Subcutaneous abdominal adipose tissue (tissue), 5 donors: Measurements from ENCODE around the gene MAPKAP1.
"Not testable (repeated sequence)": the region's sequence is repeated elsewhere in the genome, so short reads cannot be mapped to it uniquely, and the experiment has no call there.

ENCODE experiments used
- H3K27ac ChIP-seq: one replicate; pipeline ENCODE4 v1.7.0; 2013; ENCODE audit warnings: low read depth, mild to moderate bottlenecking, inconsistent platforms, low read length, moderate library complexity
- H3K27me3 ChIP-seq, 5 donors: one replicate each; pipeline ENCODE4 v1.7.0; 2013; ENCODE audit warnings: low read length in 5 of 5, inconsistent platforms in 1 of 5; ENCODE audit not compliant: control insufficient read depth in 5 of 5, insufficient read depth in 4 of 5
- H3K36me3 ChIP-seq, 5 donors: one replicate each; pipeline ENCODE4 v1.7.0; 2013; ENCODE audit warnings: low read length in 5 of 5; ENCODE audit not compliant: control insufficient read depth in 5 of 5, insufficient read depth in 5 of 5
- H3K4me1 ChIP-seq, 5 donors: one replicate each; pipeline ENCODE4 v1.7.0; 2013; ENCODE audit warnings: low read length in 5 of 5, mild to moderate bottlenecking in 3 of 5, moderate library complexity in 1 of 5; ENCODE audit not compliant: control insufficient read depth in 5 of 5, insufficient read depth in 5 of 5
- H3K4me3 ChIP-seq, 5 donors: one replicate each; pipeline ENCODE4 v1.7.0; 2013; ENCODE audit warnings: low read length in 5 of 5, low read depth in 1 of 5
- H3K9ac ChIP-seq, 5 donors: one replicate each; pipeline ENCODE4 v1.7.0; 2013; ENCODE audit warnings: low read length in 5 of 5, mild to moderate bottlenecking in 4 of 5, moderate library complexity in 3 of 5
- H3K9me3 ChIP-seq, 5 donors: one replicate each; pipeline ENCODE4 v1.7.0; 2013; ENCODE audit warnings: low read length in 5 of 5; ENCODE audit not compliant: control insufficient read depth in 5 of 5
- donor health status: healthy.
- donor health status: healthy.
- donor health status: healthy.
- donor health status: healthy.
- donor health status: healthy.

Gene MAPKAP1

DNA sequence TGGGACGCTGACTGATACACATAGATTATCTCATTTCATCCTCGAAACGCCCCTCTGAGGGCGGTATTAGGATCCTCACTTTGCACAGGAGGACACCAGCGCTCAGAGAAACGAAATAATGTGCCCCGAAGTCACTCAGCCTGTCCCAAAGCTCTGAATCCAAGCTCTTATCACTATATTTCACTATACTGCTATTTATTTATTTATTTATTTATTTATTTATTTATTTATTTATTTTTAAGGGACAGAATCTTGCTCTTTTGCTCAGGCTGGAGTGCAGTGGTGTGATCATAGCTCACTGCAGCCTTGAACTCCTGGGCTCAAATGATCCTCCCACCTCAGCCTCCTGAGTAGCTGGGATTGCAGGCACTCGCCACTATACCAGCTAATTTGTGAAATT, 306.8 kb downstream of the MAPKAP1 start:
- not testable (repeated sequence) for H3K4me1 ChIP-seq, H3K27me3 ChIP-seq, H3K4me3 ChIP-seq, H3K9ac ChIP-seq, H3K36me3 ChIP-seq, H3K27ac ChIP-seq, H3K9me3 ChIP-seq

DNA sequence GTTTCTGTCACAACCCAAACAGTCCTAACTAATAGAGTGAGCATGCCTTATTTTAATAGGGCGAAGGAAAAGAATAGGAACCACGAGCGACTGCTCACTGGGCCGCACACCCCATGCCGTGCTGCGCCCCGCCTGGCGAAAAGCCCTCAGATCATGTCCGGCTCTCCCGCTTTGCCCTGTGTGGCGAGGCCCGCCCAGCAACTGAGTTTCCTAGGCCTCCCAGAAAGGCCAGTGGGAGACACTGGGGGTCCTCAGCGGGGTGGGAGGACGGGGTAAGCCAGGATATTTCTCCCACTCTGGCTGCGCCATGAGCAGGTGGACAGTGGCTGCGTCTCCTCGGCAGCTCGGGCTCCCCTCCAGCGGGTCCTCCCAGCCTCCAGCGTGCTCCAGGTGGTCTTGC, 307.3 kb downstream of the MAPKAP1 start:
- H3K9ac ChIP-seq: no peak overlapping the region
- peaks cover 0 to 3% (median 0%) of the 10 kb centered on the region in 5 donors for H3K9me3 ChIP-seq
- peaks cover 0 to 2% (median 0%) of the 10 kb centered on the region in 5 donors for H3K27me3 ChIP-seq
- peaks cover 0 to 3% (median 0%) of the 10 kb centered on the region in 5 donors for H3K4me1 ChIP-seq
- no peak overlapping the region for H3K4me3 ChIP-seq
- no peaks in the 10 kb centered on the region for H3K36me3 ChIP-seq
- H3K27ac ChIP-seq: no peak overlapping the region

DNA sequence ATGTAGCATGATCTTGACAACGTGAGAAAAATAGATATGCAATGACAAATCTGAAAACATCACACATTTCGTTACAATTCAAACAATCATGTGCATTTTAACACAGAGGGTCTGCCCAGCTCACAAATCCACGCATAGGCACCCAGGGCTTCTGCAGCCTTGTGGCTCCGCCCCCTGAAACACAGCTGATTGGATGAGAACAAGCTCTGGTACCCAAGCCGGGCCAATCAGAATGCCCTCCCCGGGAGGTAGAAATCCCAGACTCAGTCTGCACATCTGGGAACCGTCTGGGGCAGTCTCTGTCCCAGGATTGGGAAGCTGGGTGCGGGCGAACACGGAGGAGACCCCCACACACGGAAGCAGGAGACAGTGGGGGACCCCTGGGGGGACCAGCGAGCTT, 307.8 kb downstream of the MAPKAP1 start:
- Histone ChIP-seq H3K27me3 (peaks cover 0 to 2% (median 0%) of the 10 kb centered on the region in 5 donors), H3K9me3 (peaks cover 0 to 3% (median 0%) of the 10 kb centered on the region in 5 donors), H3K36me3 (no peaks in the 10 kb centered on the region)

DNA sequence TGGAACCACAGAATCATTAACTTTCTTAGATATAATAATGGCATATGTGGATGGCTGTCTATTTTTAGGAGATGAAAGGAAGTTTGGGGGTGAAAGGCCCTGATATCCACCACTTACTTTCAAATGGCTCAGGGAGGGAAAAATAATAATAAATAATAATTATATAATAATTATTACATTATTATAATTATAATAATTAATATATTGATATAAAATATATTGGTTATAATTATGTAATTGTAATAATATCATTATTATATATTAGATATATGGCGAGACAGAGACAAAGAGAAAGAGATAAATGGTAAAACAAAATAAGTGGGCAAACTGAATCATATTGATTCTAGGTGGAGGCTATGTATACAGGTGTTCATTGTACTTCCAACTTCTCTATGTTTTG, 308.8 kb downstream of the MAPKAP1 start:
- peak overlapping the region in 1 of 5 donors; percentile 39 for H3K9ac ChIP-seq
- peaks cover 0 to 3% (median 0%) of the 10 kb centered on the region in 5 donors for H3K9me3 ChIP-seq
- H3K4me3 ChIP-seq: no peak overlapping the region
- no peaks in the 10 kb centered on the region for H3K36me3 ChIP-seq
- no peak overlapping the region for H3K27ac ChIP-seq
- H3K4me1 ChIP-seq: peaks cover 0 to 3% (median 0%) of the 10 kb centered on the region in 5 donors
- H3K27me3 ChIP-seq: no peaks in the 10 kb centered on the region

More for the DNA sequence above, 307.8 kb downstream of the MAPKAP1 start:
- Histone ChIP-seq H3K4me3 (no peak overlapping the region), H3K4me1 (peaks cover 0 to 3% (median 0%) of the 10 kb centered on the region in 5 donors), H3K27ac (no peak overlapping the region), H3K9ac (no peak overlapping the region)

DNA sequence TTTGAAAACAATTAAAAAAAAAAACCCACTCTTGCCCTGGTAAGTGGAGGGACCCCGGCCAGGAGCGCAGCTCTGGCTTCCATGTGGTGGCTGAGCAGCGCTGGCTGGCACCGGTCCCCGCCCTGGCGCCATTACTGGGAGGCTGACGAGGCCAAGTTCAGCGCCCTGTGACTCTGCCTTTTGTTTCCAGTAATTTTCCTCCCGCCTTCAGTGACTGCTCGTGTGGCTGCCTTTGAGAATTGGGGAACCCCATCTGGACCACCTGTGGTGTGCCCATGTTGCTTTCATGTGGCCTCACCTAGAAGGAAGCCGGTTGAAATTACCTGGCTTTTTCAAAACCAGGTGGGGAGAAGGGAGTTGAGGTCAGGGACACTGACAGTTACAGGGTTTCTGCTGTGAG, 309.3 kb downstream of the MAPKAP1 start:
- Histone ChIP-seq H3K9me3 (peaks cover 0 to 3% (median 0%) of the 10 kb centered on the region in 5 donors), H3K27me3 (no peaks in the 10 kb centered on the region), H3K4me3 (no peak overlapping the region), H3K9ac (no peak overlapping the region), H3K36me3 (no peaks in the 10 kb centered on the region), H3K27ac (no peak overlapping the region), H3K4me1 (peaks cover 0 to 3% (median 0%) of the 10 kb centered on the region in 5 donors)

DNA sequence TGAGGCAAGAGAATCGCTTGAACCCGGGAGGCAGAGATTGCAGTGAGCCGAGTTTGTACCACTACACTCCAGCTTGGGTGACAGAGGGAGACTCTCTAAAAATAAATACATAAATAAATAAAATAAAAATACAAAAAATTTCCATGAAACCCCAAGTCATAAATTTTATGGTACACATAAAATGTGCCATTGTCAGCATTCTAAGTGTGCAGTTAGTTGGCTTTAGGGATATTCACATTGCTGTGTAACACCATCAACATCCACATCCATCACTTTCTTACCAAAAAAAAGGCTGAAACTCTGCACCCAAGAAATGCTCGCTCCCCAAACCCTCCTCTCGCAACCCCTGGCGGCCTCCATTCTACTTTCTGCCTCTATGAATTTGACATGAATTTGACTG, 310.2 kb downstream of the MAPKAP1 start:
- Histone ChIP-seq H3K4me1 (peaks cover 0 to 3% (median 0%) of the 10 kb centered on the region in 5 donors), H3K27ac (no peak overlapping the region), H3K4me3 (no peak overlapping the region), H3K9me3 (peaks cover 0 to 3% (median 0%) of the 10 kb centered on the region in 5 donors), H3K36me3 (no peaks in the 10 kb centered on the region), H3K27me3 (no peaks in the 10 kb centered on the region), H3K9ac (no peak overlapping the region)

DNA sequence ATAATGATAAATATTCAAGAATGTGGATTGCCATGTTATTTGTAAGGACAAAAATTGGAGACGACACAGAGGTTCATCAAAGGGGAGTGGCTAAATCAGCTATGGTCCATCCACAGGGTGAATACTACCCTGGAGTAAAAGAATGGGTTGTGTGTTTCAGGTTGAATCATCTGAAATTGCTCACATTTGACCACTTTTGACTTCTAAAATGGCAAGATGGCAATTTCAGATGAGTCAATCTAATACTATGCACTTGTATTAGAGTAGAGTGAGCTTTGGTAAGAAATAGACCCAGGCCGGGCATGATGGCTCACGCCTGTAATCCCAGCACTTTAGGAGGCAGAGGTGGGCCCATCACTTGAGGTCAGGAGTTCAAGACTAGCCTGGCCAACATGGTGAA, 313.6 kb downstream of the MAPKAP1 start:
- peaks cover 0 to 4% (median 0%) of the 10 kb centered on the region in 5 donors for H3K27me3 ChIP-seq
- H3K4me3 ChIP-seq: no peak overlapping the region
- H3K4me1 ChIP-seq: no peaks in the 10 kb centered on the region
- H3K9ac ChIP-seq: no peak overlapping the region
- H3K36me3 ChIP-seq: no peaks in the 10 kb centered on the region
- H3K9me3 ChIP-seq: peaks cover 0 to 3% (median 0%) of the 10 kb centered on the region in 5 donors
- no peak overlapping the region for H3K27ac ChIP-seq

DNA sequence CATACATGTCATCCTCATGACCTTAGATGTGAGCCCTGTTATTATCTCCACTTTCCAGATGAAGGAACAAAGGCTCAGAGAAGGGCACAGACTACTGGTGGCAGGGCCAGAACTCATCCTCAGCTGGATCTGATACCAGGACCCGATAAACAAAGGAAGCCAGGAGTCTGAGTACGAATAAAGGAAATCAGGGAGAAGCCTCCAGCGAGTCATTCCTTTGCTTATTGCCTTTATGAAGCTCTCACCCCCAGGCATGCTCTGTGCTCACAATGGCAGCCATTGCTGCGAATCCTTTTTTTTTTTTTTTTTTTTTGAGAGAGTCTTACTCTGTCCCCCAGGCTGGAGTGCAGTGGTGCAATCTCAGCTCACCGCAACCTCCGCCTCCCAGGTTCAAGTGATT, 315.3 kb downstream of the MAPKAP1 start:
- Histone ChIP-seq H3K9me3 (peaks cover 0 to 3% (median 0%) of the 10 kb centered on the region in 5 donors), H3K9ac (no peak overlapping the region), H3K36me3 (no peaks in the 10 kb centered on the region), H3K27me3 (peaks cover 0 to 4% (median 0%) of the 10 kb centered on the region in 5 donors), H3K4me3 (no peak overlapping the region), H3K4me1 (no peaks in the 10 kb centered on the region), H3K27ac (no peak overlapping the region)

DNA sequence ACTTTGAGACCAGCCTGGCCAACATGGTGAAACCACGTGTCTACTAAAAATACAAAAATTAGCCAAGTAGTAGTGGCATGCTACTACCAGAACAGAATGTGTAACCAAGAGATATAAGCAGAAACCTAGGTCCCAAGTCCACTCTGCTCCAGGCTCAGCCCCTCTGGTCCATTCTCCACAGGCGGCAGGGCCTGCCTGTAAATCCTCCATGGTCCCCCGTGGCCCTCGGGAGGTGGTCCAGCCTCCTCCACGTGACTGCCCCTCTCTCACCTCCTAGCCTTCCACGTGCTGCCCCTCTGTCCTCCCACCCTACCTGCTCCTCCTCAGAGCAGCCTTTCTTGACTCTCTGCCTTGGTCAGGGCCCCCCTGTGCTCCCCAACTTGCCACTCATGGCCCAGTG, 318.0 kb downstream of the MAPKAP1 start:
- H3K36me3 ChIP-seq: no peaks in the 10 kb centered on the region
- no peak overlapping the region for H3K27ac ChIP-seq
- peaks cover 0 to 4% (median 0%) of the 10 kb centered on the region in 5 donors for H3K27me3 ChIP-seq
- no peak overlapping the region for H3K4me3 ChIP-seq
- no peaks in the 10 kb centered on the region for H3K9me3 ChIP-seq
- no peak overlapping the region for H3K9ac ChIP-seq
- H3K4me1 ChIP-seq: no peaks in the 10 kb centered on the region

DNA sequence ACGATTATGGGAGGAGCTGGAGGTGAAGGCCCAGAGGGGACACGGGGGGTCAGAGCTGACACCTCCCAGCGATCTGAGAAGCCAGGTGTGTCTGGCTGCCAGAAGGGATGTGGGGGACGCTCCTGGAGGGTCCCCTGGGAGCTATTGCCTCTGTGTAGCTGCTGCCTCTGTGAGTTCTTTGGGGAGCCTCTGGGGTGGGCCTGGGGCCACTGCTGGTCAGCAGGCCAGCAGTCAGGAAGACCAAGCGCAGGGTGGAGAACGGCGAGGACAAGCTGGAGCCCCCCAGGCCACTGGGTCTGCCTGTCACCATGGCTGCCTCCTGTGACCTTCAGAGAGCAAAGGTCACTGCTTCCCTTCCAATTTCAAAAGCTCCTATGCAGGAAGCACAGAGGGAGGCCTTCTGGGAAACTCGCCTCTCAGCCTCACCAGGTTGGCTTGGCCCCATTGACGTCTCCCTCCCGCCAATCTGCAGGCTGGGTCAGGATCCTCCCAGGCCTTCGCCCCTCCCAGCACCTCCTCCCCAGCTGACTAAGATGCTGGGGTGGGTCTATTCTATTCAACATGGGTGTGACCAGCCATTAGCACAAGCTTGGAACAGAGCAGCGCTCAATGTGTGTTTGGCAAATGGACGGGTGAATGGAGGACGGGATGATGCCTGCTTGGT, 319.0 kb downstream of the MAPKAP1 start:
- Histone ChIP-seq H3K27ac (no peak overlapping the region), H3K27me3 (peaks cover 0 to 4% (median 0%) of the 10 kb centered on the region in 5 donors), H3K36me3 (no peaks in the 10 kb centered on the region), H3K9ac (no peak overlapping the region), H3K4me1 (no peaks in the 10 kb centered on the region), H3K9me3 (no peaks in the 10 kb centered on the region), H3K4me3 (no peak overlapping the region)
